HG03039 (cell line): ENCODE data around the gene LRRC52.
"Not testable (repeated sequence)": the region's sequence is repeated elsewhere in the genome, so short reads cannot be mapped to it uniquely, and the experiment has no call there.

Experiments
- ATAC-seq: cut with Tn5 transposase; IDR thresholded peaks from one replicate; pipeline ENCODE4 v1.9.1; 2021; ENCODE audit warnings: mild to moderate bottlenecking, moderate library complexity; ENCODE audit not compliant: unreplicated experiment

Gene LRRC52

GRCh38 chr1:165580931-165581871 lies 37.4 kb downstream of the LRRC52 start:
- ATAC-seq: no peak

GRCh38 chr1:165581926-165582325 lies 38.1 kb downstream of the LRRC52 start:
- ATAC-seq: no peak

DNA sequence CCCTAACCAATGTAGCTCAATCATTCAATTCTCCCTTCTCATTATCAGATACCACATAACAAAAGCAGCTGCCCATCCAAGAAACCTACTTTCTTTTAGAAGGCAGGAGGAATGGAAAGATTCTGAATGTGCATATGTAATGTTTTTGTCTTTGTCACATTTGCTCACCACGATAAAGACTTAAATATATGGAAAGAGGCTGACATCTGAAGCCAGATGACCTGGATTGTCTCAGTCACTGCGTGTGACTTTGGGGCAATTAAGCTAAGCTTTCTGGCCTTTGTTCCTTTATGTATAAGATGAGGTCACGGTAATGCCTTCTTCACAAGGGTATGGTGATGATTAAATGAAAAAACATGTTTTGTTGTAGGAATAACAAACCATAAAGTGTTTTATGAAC lies 42.6 kb downstream of the LRRC52 start:
- ATAC-seq: no peak

DNA sequence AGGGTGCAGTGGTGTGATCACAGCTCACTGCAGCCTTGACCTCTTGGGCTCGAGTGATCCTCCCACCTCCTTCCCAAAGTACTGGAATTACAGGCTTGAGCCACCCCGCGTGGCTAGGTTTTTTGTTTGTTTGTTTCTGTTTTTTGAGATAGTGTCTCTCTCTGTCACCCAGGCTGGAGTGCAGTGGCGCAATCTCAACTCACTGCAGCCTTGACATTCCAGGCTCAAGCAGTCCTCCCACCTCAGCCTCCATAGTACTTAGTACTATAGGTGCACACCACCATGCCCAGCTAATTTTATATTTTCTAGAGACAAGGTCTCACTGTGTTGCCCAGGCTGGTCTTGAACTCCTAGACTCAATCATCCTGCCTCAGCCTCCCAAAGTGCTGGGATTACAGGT lies 47.6 kb downstream of the LRRC52 start:
- not testable (repeated sequence) for ATAC-seq

DNA sequence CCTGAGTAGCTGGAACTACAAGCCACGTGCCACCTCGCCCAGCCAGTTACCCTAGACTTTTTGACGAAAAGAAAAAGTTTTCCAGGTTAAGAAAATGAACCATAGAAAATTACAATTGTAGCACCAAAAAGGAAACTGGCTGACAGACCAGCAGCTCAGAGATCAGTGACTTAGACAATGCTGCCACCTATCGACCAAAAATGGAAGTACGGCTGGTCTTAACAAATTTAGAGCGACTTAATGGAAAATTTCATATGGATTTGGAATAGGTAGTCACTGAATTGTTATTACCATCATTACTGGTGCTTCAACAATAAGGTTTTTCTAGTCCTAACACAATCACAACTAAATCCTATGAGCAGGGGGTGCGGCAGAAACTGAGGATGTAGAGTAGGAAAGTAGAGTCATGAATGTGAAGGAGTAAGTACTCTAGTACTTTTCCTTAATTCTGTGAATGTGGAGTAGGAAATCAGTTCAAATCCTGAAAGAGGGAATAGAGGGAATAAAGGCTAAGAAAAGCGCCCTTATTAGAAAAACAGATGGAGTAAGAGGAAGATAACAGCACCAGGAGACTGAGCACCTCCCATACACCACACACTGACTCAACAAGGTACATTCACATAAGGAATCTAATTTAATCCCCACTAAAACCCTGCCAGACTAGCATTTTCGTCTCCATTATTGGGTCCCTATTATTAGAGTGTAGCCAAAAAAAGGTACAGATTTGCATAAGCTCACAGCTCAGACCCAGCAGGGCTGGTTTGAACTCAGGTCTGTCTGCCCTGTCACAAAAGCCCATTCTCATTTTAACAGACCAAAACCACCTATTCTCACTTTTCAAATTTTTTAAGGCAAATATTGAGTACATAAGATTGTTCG lies 49.4 kb downstream of the LRRC52 start:
- no peak for ATAC-seq

- ATAC-seq: no peak
Measured at GRCh38 chr1:165595246-165595938, 51.6 kb downstream of the LRRC52 start.

- ATAC-seq: peak; percentile 97
Measured at GRCh38 chr1:165597883-165598675, 54.3 kb downstream of the LRRC52 start.

DNA sequence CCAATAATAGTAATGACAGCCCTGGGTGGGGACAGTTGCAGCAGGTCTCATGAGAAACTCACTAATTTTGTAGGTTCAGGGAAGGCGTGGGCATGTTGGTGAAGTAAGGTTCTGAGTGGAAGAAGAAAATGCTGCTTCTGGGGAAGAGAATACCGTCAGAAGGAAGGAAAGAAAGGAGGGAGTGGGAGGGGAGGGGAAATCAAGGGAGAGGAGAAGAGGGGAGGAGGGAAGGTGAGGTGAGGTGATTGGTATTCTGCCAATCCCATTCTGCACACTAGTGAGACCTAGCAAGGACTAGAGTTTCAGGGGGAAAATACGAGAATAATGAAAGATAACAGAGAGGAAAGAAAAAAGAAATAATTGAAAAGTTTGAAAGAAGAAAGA lies 54.9 kb downstream of the LRRC52 start:
- no peak for ATAC-seq

DNA sequence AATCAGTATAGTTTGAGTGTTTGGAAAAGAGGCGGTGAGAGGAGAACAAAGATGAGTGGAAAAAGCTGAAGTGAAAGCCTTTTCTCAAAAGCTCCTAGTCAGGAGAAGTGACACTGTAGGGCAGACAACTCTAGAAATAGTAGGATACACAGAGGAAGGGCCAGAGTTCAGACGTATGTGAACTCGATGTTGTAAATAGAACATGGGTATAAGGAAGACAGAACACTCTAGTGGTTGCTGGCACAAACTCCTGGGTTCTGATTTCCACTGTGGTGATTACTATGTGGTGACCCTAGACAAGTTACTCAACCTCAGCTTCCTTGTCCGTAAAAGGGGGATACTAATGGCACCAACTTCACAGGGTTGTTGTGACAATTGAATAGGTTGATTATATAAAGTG lies 57.0 kb downstream of the LRRC52 start:
- no peak for ATAC-seq

DNA sequence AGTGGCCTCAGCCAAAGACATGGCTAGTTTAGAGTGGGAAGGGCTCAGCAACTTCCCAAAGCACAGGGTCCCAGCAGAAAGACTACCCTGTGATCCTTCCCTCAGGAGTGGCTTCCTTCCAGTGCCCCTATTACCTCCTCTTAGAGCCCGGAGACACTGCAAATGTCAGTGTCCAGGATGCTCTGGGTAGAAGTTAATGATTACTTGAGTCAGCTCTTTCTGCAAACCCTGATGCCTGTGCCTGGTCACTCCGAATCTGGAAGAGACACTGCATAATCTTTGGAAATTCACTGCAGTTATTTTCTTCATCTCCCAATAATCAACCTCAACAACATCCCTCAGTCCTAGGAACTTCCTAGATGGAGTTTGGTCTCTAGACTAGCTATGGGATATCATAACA lies 60.0 kb downstream of the LRRC52 start:
- no peak for ATAC-seq

- ATAC-seq: no peak
Measured at GRCh38 chr1:165605246-165605645, 61.4 kb downstream of the LRRC52 start.

DNA sequence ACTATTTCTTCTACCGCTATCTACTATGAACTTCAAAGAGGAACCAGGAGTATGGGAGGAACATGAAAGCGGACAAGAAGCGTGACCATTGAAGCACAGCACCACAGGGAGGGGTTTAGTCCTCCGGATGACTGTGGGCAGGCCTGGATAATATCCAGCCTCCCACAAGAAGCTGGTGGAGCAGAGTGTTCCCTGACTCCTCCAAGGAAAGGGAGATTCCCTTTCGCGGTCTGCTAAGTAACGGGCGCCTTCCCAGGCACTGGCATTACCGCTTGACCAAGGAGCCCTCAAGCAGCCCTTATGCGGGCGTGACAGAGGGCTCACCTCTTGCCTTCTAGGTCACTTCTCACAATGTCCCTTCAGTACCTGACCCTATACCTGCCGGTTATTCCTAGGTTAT lies 62.9 kb downstream of the LRRC52 start:
- not testable (repeated sequence) for ATAC-seq

- ATAC-seq: no peak
Measured at GRCh38 chr1:165610866-165611265, 67.1 kb downstream of the LRRC52 start.

DNA sequence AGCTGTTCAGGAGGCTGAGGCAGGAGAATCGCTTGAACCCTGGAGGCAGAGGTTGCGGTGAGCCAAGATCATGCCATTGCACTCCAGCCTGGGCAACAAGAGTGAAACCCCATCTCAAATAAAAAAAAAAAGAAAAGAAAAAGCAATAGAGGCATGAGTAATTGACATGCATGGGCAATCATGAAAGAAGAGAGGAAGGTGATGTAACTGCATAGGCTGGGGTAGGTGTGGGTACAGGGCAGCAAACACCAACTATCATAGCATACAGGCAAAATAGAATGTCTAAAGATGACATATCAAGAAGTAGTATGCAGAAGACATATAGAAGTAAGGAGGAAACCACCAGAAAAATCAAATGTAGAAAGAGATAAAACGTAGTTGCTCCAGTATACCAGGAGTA lies 68.3 kb downstream of the LRRC52 start:
- no peak for ATAC-seq
